GM12891 (cell line): ENCODE results near the gene IGF1R.
A peak's percentile ranks its signal among the peaks of the same experiment; 100 is the strongest.

Experiments
- DNase-seq: peaks from one replicate; pipeline ENCODE4 v3.0.0; 2011; ENCODE audit warnings: low spot score; ENCODE audit not compliant: insufficient read length
- FAIRE-seq: peaks from 2 replicates; lab custom pipeline; 2011; peaks lifted over from hg19 to GRCh38; lab: Jason Lieb, UNC
- PAX5 ChIP-seq: IDR thresholded peaks from 2 replicates; pipeline ENCODE4 v1.6.1; 2011; ENCODE audit warnings: low read length, moderate library complexity, mild to moderate bottlenecking; ENCODE audit not compliant: insufficient read depth, severe bottlenecking
- POLR2A ChIP-seq: IDR thresholded peaks from 2 replicates; pipeline ENCODE4 v1.6.1; 2011; ENCODE audit warnings: low read depth, low read length, control low read depth
- POLR2AphosphoS5 ChIP-seq: IDR thresholded peaks from 2 replicates; pipeline ENCODE4 v1.6.1; 2011; ENCODE audit warnings: low read depth, low read length, control low read depth
- POU2F2 ChIP-seq: IDR thresholded peaks from 2 replicates; pipeline ENCODE4 v1.6.1; 2011; ENCODE audit warnings: low read depth, mild to moderate bottlenecking, control low read depth, low read length, moderate library complexity
- SPI1 ChIP-seq: IDR thresholded peaks from 2 replicates; pipeline ENCODE4 v1.6.1; 2011; ENCODE audit warnings: low read depth, low read length, control low read depth
- TAF1 ChIP-seq: IDR thresholded peaks from 2 replicates; pipeline ENCODE4 v1.6.1; 2011; ENCODE audit warnings: low read depth, low read length, control low read depth

IGF1R gene

DNA sequence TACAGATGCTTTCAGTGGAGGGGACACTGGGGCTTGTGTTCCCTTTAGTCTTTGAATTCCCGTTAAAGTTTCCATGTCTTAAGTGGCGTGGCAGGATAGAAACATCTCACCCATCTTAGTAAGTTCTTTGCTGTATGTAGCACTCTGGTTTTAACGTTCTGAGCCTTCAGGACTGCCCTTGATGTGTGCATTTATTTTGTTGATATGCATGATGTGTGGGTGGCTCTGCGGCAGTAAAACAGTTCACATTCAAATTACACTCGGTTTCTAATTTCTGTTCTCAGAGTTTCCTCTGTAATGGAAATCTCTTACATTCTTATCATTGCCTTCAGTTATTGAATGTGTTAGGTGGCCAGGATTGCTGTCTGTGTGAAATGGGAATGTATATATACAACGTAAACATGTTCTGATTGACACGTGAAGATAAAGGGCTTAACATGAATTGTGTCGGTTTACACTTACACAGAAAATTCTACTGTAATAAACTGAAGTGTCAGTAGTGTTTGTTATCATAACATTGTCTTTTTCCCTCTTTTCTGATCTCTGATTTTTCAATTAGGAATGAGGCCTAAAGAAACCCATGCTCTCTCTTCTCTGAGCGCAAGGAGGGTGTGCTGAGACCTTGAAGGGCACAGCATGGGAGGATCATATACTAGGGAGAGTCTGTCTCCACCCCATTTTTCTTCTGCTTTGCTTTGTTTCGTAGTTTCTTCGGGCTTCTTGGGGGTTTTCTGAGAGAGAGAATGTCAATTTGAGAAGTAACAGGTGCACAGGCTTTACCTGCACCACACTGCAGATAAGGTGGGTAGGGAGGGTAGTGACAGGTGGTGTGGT lies 51.5 kb downstream of the IGF1R start:
- no peak for DNase-seq
- FAIRE-seq = no peak
- TF ChIP-seq POU2F2 (no peak), POLR2A (no peak), PAX5 (no peak), SPI1 (no peak), POLR2AphosphoS5 (no peak)

- no peak for DNase-seq
- FAIRE-seq = no peak
- TF ChIP-seq PAX5 (no peak), SPI1 (no peak), POU2F2 (no peak), TAF1 (no peak), POLR2A (no peak), POLR2AphosphoS5 (no peak)
Measured at GRCh38 chr15:98700519-98700918, 52.2 kb downstream of the IGF1R start.

GRCh38 chr15:98703126-98703685 lies 54.9 kb downstream of the IGF1R start:
- DNase-seq = no peak
- no peak for TF ChIP-seq POU2F2
- no peak for TF ChIP-seq PAX5
- TF ChIP-seq SPI1 = no peak
- TF ChIP-seq POLR2A = no peak
- no peak for TF ChIP-seq TAF1
- no peak for TF ChIP-seq POLR2AphosphoS5
- FAIRE-seq = no peak

DNA sequence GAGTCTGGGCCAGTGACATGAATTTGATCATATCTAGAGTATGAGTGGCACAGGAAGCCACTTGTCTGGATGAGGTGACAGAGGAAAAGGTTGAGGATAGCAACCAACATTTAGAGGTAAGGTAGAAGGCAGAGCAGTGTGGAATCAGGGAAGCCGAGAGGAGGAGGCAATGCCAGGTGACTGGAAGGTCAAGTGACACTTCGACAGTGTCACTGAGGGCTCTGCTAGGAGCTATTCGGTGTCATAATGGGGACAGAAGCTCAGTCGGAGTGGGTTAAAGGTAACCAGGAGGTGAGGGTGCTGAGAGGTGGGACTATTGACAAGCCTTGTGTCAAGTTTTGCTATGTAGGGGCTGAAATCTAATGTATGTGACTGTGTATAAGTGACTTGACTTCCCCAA lies 56.7 kb downstream of the IGF1R start:
- DNase-seq = no peak
- no peak for FAIRE-seq
- TF ChIP-seq TAF1 (no peak), POLR2A (no peak)

DNA sequence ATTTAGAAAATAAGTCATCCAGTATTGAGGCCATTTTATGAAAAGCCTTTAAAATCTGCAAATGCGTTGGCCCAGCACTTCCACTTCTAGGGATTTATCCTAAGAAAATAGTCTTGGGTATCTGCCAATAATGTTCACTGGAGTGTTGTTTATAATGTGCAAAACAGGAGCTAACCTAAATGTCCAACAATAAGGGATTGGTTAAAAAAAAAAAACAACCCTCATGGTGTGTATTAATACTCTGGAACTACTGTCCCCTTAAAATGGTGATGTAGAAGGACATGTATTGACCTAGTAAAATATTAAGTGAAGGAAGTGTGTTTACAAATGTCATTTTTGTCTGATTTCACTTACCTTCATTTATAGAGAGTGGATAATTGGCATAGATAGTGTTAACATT lies 58.0 kb downstream of the IGF1R start:
- DNase-seq (no peak), FAIRE-seq (no peak)
- no peak for TF ChIP-seq PAX5

DNA sequence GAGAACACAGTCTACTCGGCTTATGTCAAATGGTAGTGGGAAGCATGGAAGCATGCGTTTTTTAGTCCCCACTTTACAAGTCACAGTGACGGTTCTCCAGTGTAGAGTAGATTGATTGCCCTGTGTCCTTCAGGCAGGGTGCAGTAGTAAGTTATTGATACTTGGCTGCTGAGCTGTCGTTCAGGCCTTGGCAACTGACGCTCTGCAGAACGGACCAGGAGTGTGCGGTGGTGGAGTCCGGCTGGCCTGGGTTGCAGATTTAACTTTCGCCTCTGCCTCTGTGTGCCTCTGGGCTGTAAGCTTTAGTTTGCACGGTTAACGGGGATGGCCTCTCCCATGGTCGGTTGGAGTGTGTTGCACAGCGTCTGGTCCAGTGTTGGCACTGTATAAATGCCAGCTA lies 58.6 kb downstream of the IGF1R start:
- FAIRE-seq (no peak), DNase-seq (no peak)
- TF ChIP-seq POLR2A (no peak), TAF1 (no peak), POU2F2 (no peak), SPI1 (no peak), PAX5 (no peak), POLR2AphosphoS5 (no peak)

DNA sequence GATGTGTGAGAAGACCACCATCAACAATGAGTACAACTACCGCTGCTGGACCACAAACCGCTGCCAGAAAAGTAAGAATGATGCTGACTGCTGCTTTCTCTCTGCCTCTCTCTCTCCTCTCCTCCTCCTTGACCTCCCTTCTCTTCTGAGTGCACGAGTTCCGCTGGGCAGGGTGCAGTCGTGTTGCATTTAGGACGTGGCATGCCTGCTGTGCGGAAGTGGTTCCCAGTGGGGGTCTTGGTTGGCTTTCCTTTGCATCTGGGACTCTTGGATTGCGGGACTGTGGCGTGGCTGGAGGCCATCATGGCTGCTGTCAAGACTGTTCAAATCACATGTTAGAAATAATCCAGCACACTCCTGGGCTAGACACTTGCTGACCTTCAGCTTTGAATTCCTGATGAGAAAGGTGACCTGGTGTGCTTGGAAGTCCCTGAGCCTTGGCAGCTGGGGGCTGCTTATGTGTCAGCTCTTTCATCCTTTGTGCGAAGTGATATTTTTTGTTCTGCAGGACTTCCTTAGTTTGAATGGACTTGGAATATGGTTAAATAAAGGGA lies 59.8 kb downstream of the IGF1R start:
- FAIRE-seq (no peak), DNase-seq (no peak)
- TF ChIP-seq TAF1 (no peak), PAX5 (no peak), POLR2AphosphoS5 (no peak), POLR2A (no peak), SPI1 (no peak), POU2F2 (no peak)

DNA sequence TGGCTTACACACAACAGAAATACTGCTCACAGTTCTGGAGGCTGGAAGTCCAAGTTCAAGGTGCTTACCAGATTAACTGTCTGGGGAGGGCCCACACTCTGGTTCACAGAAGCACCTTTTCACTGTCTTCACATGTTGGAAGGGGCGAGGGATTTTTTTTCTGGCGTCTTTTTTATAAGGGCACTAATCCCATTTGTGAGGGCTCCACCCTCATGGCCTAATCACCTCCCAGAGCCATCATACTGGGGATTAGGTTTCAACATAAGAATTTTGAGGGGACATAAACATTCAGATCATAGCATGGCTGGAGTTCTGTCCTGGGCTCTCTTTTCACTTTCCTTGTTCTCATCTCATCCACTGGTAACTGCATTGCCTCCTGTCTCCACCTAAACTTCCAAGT lies 63.5 kb downstream of the IGF1R start:
- TF ChIP-seq POLR2AphosphoS5 (no peak), POLR2A (no peak), TAF1 (no peak), SPI1 (no peak), POU2F2 (no peak), PAX5 (no peak)
- no peak for DNase-seq

GRCh38 chr15:98712845-98713584 lies 64.7 kb downstream of the IGF1R start:
- TF ChIP-seq PAX5 (no peak), TAF1 (no peak), POLR2A (no peak), POU2F2 (no peak), SPI1 (no peak), POLR2AphosphoS5 (no peak)
- DNase-seq (no peak), FAIRE-seq (no peak)

More for the DNA sequence above, 63.5 kb downstream of the IGF1R start:
- FAIRE-seq = no peak

DNA sequence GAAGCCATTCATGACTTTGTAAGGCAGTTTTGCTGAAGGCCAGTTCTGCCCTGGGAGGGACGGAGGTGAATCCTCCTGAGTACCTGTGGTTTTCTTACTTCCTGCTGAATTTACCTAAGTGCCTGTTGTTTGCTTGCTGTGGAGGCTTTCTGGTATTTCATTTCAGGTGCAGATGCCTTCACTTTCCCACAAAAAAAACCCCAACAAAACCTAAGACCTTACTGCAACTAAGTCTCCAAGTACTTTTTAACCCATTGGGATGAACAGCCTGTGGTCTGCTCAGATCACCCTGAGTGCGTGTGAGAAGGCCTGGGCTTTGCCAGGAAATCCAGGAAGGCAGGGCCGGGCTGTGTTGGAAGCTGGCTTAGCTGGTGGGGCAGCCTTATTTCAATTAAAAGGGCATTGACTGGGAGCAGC lies 65.3 kb downstream of the IGF1R start:
- TF ChIP-seq POLR2AphosphoS5 (no peak), TAF1 (no peak), SPI1 (no peak), PAX5 (no peak), POLR2A (no peak), POU2F2 (no peak)
- DNase-seq = peak; percentile 27
- FAIRE-seq = peak; percentile 13
